ENCODE results near the gene TEX47.

The TEX47 gene

DNA sequence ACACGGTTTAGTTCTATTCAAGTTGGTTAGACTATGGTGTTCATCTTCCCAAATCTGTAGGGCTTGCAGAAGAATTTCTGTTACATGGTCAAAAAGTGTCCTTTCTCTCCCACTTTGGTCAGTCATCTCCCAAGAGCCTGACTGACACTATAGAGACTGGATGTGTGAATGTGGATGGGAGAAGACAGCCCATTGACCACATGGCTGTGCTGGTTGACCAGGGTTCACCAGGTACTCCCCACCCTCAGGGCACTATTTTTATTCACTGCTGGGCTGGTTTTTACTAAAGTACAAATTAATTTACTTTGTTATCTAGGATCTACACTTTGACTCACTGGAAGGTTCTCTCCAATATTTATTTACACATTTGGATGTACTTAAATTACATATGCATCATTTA lies 33.8 kb downstream of the TEX47 start:
- peaks cover 11% of the 10 kb centered on the region for H3K4me1 Mint-ChIP-seq (ENCODE audit: low read depth)
- peaks cover 38% of the 10 kb centered on the region for H3K27me3 Mint-ChIP-seq
- H3K4me3 Mint-ChIP-seq, result no peak overlapping the region
- H3K9me3 Mint-ChIP-seq (ENCODE audit: low read depth), result no peaks in the 10 kb centered on the region
- H3K27ac Mint-ChIP-seq, result no peak overlapping the region
- no peaks in the 10 kb centered on the region for H3K36me3 Mint-ChIP-seq

DNA sequence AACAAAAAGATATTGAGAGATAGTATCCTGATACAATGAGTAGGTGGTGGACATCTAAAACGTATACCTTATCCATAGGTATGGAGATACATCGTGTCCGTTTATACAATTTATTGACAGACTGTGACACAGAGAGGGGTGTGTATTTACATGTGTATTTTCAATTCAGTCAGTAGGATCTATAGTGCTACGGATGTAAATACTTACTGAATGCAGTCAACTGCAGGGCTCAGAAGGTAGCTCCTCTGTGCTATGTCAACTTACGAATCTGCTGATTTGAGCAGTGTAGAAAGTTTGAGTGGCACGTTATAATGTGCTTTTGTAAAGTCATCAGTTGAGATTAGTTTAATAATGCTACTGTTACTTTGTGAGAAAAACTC lies 35.4 kb downstream of the TEX47 start:
- Mint-ChIP-seq H3K4me1 (ENCODE audit: low read depth) (peaks cover 11% of the 10 kb centered on the region), H3K36me3 (no peaks in the 10 kb centered on the region), H3K27ac (no peak overlapping the region), H3K27me3 (peaks cover 45% of the 10 kb centered on the region), H3K9me3 (ENCODE audit: low read depth) (no peaks in the 10 kb centered on the region), H3K4me3 (peak overlapping the region; percentile 60)

- no peak within 1 kb of the TSS for H3K27ac Mint-ChIP-seq
- peaks cover 11% of the 10 kb centered on the region for H3K4me1 Mint-ChIP-seq (ENCODE audit: low read depth)
- peak within 1 kb of the TSS; percentile 60 for H3K4me3 Mint-ChIP-seq
- H3K9me3 Mint-ChIP-seq (ENCODE audit: low read depth), result no peaks in the 10 kb centered on the region
- peaks cover 48% of the 10 kb centered on the region for H3K27me3 Mint-ChIP-seq
- H3K36me3 Mint-ChIP-seq, result no peaks in the 10 kb centered on the region
These were observed 36.1 kb downstream of the TEX47 start, which contains the start of gene ZNF804B for GRCh38 chr7:88759230-88760135. Gene ZNF804B (plus strand): TSS chr7:88759700. CDS start chr7:88759977, 277 bp downstream.

DNA sequence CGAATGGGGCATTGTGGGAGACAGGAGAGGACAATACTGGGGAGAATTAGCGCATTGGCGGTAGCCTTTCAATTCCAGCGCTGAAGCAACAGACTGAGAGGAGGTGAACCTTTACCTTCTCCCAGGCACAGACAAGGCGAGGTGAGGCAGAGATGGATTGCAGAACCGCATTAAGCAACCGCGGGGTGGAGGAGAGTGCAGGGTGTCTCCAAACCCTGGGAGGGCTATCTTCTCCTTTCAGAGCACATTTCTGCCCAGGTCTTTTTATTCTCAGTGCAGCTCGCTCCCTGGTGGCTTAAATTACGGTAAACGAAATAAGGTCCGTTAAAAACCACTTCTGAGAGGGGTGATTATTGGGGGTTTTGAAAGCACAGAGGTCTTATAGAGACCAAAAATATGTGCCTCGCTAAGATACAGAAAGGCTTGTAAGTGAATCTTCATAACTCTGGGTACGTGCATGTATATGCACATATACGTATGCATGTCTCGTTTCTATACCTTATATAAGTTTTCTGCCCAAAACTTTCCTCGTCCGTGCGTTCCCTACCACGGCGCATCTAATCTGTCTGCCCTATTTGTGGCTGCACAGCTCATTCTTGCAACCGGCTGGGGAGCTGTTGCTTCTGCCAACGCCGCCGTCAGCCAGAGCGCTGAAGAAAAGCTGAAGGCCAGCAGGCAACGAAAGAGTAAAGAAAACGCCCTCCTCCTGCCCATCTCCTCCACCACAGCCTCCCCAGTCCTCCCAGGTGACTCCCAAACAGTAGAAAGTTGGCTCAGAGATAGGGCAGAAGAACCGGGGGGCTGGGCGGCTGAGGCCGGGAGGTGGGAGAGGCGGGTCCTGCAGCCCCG lies 36.9 kb downstream of the TEX47 start:
- no peaks in the 10 kb centered on the region for H3K36me3 Mint-ChIP-seq
- H3K9me3 Mint-ChIP-seq (ENCODE audit: low read depth), result no peaks in the 10 kb centered on the region
- peaks cover 51% of the 10 kb centered on the region for H3K27me3 Mint-ChIP-seq
- H3K4me3 Mint-ChIP-seq, result peak overlapping the region; percentile 52
- peaks cover 11% of the 10 kb centered on the region for H3K4me1 Mint-ChIP-seq (ENCODE audit: low read depth)
- H3K27ac Mint-ChIP-seq, result no peak overlapping the region

DNA sequence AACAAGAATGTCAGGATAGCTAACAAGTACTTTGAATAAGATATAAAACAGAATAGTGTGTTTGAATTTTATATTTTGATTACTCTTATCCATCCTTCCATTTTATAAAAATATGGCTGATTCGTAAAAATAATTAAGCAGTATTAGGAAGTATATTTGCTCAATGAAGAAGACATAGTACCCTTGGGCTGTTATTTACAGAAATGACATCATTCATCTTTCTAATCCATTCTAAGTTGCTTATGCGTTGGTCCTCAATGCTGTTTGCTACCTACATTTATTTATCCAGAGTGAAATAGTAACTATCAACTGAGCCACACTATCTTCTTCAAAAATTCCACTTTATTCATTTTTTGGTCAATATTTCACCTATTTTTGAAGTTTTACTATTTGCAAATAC lies 38.2 kb downstream of the TEX47 start:
- no peaks in the 10 kb centered on the region for H3K9me3 Mint-ChIP-seq (ENCODE audit: low read depth)

DNA sequence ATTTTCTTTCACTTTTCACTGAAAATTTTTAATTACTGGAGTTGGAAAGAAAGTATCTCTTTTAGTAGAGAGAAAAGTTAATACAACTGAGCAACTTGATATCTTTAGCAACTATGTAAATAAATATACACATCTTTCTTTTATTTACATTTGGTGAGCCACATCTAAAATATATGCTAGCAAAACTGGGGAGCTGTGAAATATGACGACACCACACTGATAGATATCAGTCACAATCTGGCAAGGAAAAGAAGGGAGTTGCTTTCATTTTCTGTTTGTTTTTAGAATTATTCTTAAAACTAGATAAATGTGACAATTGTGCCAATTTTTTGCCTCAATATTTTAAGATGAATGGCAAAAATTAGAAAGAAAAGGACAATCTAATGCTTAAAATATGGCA lies 38.7 kb downstream of the TEX47 start:
- Mint-ChIP-seq H3K4me3 (no peak overlapping the region), H3K27me3 (peaks cover 46% of the 10 kb centered on the region), H3K36me3 (no peaks in the 10 kb centered on the region), H3K9me3 (ENCODE audit: low read depth) (no peaks in the 10 kb centered on the region), H3K27ac (no peak overlapping the region), H3K4me1 (ENCODE audit: low read depth) (peaks cover 11% of the 10 kb centered on the region)

More for the DNA sequence above, 38.2 kb downstream of the TEX47 start:
- H3K4me3 Mint-ChIP-seq, result no peak overlapping the region
- H3K36me3 Mint-ChIP-seq, result no peaks in the 10 kb centered on the region
- H3K4me1 Mint-ChIP-seq (ENCODE audit: low read depth), result peaks cover 11% of the 10 kb centered on the region
- peaks cover 49% of the 10 kb centered on the region for H3K27me3 Mint-ChIP-seq
- H3K27ac Mint-ChIP-seq, result no peak overlapping the region

DNA sequence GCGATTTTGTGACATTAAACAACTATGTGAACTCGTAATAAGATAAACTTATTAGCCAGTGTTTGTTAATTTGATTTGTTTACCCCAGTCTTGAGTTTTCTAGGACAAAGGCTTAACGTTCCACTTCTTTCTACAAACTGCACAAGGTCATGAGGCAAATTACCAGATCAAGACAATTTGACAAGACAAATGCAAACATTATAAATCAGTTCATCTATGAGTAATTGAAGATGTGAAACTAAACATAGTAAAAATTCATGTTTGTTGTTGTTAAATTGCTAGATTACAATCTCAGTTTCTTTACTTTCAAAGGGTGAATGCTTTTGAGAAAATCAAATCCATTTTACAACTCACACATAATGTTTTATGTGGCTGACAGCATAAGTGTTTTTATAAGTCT lies 49.4 kb downstream of the TEX47 start:
- no peak overlapping the region for H3K27ac Mint-ChIP-seq
- no peaks in the 10 kb centered on the region for H3K4me1 Mint-ChIP-seq (ENCODE audit: low read depth)
- no peaks in the 10 kb centered on the region for H3K27me3 Mint-ChIP-seq
- no peaks in the 10 kb centered on the region for H3K36me3 Mint-ChIP-seq
- no peak overlapping the region for H3K4me3 Mint-ChIP-seq
- H3K9me3 Mint-ChIP-seq (ENCODE audit: low read depth), result no peaks in the 10 kb centered on the region
